GM18502 (cell line): ENCODE results near the gene EXOC2.
"Not testable (repeated sequence)": the region's sequence is repeated elsewhere in the genome, so short reads cannot be mapped to it uniquely, and the experiment has no call there.

Source experiments
- ATAC-seq: cut with Tn5 transposase; IDR thresholded peaks from one replicate; pipeline ENCODE4 v1.9.1; 2021; ENCODE audit warnings: mild to moderate bottlenecking; ENCODE audit not compliant: unreplicated experiment, poor library complexity

EXOC2 gene

DNA sequence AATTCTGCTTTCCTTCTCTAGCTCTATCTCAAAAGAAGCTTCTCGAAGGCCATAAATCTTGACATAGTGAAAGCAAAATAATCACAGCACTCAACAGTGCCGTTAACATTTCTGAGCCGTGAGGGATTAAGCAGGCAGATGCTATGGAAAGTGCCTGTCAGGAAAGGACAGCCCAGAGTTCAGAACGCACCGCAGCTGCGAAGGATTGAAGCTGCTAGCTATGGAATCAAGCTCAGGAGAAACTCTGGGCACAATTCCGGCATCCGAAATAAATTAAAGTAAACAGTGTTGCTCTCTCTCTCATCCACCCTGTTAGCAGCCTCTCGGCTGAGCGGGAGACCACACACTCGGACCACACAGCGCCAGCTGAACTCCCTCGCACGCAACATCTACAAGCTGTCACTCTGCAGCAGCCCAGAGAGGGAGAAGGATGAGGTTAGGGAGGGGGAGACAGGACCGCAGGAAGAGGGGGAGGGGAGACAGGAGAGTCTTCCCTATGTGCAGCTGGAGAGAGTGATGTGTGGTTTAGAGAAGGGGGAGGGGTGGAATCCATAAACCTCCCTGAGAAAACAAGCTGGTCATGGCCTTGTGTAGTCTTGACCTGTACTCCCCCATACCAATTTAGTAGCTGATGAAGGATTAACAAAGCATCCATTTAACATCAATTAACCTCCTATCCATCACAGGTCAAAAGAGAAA lies 9.0 kb downstream of the EXOC2 start:
- no peak for ATAC-seq

- ATAC-seq: no peak
Measured at GRCh38 chr6:680666-681340, 12.1 kb downstream of the EXOC2 start.

GRCh38 chr6:680251-680650 lies 12.7 kb downstream of the EXOC2 start:
- no peak for ATAC-seq

DNA sequence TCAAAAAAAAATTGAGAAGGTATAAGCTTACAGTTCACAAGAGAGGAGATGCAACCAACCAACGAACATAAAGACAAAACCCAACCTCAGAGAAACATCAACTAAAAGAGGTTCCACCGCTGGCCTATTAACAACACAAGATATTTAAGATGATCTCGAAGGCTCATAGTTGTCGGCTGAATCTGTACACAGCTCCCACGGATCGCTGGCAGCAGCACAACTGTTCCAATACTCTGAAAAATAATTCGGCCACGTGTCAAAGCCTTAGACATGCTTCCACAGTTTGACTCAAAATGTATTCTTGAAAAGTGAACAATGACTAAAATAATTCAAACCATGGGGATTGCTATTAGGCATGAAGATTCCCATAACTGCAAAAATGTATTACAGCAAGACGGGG lies 13.7 kb downstream of the EXOC2 start:
- ATAC-seq: no peak

- ATAC-seq: no peak
Measured at GRCh38 chr6:678520-678919, 14.4 kb downstream of the EXOC2 start.

DNA sequence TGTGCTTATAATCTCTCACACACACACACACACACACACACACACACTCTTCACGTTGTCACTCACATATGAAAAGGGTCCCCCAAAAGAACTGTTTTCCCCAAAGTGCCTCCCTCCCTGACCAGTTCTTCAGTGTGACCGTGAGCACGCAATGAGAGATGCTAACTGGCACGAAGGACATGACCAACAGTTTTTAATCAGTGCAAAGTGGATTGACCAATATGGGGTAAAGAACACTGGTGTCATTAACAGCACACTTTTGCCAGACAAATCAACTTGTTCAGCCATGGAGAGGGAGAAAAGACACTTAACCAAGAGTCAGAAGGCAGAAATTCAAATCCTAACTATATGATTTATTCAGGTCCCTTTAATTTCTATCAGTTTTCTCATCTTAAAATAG lies 15.0 kb downstream of the EXOC2 start:
- ATAC-seq: no peak

- no peak for ATAC-seq
Measured at GRCh38 chr6:674956-675355, 18.0 kb downstream of the EXOC2 start.

- ATAC-seq: no peak
Measured at GRCh38 chr6:674406-674805, 18.5 kb downstream of the EXOC2 start.

DNA sequence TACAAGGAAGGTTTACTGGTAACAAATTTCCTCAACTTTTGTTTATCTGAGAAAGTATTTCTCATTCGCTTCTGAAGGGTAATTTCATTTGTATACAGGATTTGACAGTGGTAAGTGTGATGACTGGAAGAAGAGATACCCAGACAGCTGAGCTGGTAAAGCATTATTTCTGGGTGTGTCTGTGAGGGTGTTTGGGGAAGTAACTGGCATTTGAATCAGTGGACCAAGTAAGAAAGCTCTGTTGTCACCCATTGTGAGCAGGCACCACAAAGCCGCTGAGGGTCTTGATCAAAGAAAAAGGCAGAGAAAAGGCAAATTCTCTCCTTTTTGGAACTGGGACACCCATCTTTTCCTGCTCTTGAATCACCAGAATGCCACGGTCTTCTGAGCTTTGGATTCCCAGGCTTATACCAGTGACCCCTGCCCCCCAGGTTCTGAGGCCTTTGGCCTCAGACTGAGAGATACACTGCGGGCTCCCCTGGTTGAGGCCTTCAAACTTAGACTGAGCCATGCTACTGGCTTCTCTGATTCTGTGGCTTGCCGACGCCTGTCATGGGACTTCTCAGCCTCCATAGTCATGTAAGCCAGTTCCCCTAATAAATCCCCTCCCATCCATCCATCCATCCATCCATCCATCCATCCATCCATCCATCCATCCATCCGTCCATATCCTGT lies 25.5 kb downstream of the EXOC2 start:
- no peak for ATAC-seq

DNA sequence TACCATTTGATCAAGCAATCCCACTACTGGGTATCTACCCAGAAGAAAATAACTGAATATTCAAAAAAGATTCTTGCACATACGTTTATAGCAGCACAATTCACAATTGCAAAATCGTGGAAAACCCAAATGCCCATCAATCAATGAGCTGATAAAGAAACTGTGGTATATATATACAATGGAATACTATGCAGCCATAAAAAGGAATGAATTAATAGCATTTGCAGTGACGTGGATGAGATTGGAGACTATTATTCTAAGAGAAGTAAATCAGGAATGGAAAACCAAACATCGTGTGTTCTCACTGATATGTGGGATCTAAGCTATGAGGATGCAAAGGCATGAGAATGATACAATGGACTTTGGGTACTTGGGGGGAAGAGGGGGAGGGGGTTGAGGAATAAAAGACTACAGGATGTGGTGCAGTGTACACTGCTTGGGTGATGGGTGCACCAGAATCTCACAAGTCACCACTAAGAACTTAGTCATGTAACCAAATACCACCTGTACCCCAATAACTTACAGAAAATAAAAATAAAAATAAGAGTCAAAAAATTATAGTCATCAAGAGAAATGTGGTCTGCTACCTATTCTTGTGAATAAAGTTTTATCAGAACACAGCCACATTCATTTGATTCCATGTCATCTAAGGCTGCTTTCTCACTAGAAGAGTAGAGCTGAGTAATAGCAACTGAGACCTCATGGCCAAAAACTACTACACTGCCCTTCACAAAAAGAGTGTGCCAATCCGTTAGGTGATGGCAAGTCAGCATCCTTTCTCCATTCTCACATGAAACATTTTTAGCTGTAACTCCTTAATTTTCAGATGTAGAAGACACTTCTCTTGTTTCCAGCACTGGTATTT lies 27.3 kb downstream of the EXOC2 start:
- ATAC-seq: no peak

DNA sequence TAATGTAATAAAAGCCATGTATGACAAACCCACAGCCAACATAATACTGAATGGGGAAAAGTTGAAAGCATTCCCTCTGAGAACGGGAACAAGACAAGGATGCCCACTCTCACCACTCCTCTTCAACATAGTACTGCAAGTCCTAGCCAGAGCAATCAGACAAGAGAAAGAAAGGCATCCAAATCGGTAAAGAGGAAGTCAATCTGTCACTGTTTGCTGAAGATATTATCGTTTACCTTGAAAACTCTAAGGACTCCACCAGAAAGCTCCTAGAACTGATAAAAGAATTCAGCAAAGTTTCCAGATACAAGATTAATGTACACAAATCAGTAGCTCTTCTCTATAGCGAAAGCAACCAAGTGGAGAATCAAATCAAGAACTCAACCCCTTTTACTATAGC lies 29.2 kb downstream of the EXOC2 start:
- ATAC-seq: not testable (repeated sequence)

GRCh38 chr6:659716-660581 lies 33.0 kb downstream of the EXOC2 start:
- ATAC-seq: no peak

- no peak for ATAC-seq
Measured at GRCh38 chr6:658244-658643, 34.7 kb downstream of the EXOC2 start.

GRCh38 chr6:657743-658142 lies 35.2 kb downstream of the EXOC2 start:
- no peak for ATAC-seq

- ATAC-seq: no peak
Measured at GRCh38 chr6:656460-657252, 36.3 kb downstream of the EXOC2 start, which contains the start of gene HUS1B. Gene HUS1B (minus strand): TSS chr6:657100. CDS start chr6:656944, 156 bp downstream.

GRCh38 chr6:654136-654535 lies 38.8 kb downstream of the EXOC2 start:
- no peak for ATAC-seq

DNA sequence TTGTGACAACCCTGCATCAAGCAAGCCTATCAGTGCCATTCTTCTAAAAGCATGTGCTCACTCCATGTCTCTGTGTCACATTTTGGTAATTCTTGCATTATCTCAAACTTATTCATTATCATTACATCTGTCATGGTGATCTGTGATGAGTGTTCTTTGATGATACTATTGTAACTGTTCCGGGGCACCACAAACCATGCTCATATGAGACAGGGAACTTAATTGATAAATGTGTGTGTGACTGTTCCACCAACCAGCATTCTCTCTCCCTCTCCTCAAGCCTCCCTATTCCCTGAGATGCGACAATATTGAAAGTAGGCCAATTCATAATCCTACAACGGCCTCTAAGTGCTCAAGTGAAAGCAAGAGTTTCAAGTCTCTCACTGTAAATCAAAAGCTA lies 40.1 kb downstream of the EXOC2 start:
- no peak for ATAC-seq

GRCh38 chr6:650098-650497 lies 42.8 kb downstream of the EXOC2 start:
- no peak for ATAC-seq

GRCh38 chr6:642805-643204 lies 50.1 kb downstream of the EXOC2 start:
- no peak for ATAC-seq
